ENCODE results near the gene PLEKHB2.
"Not testable (repeated sequence)": the region's sequence is repeated elsewhere in the genome, so short reads cannot be mapped to it uniquely, and the experiment has no call there.

- TF ChIP-seq CTCF (IDR thresholded peaks at IDR 0.05); RAD21 (IDR thresholded peaks at IDR 0.05; ENCODE audit: low read length); REST (IDR thresholded peaks at IDR 0.05; ENCODE audit: low read depth, low read length); NFIC (IDR thresholded peaks at IDR 0.05; ENCODE audit: borderline replicate concordance): not testable (repeated sequence)
These were observed 29.6 kb upstream of the PLEKHB2 start for GRCh38 chr2:131075578-131075977.
